ENCODE measurements around the gene ZCCHC17. TPM values are rescaled to one million over a fixed set of nuclear protein-coding genes. Genes with fewer than 3 reads are reported as not detected.

ZCCHC17 gene
- total and polyA plus RNA-seq, 11 donors = 10.1 to 29.5 (median 12.1) TPM

DNA sequence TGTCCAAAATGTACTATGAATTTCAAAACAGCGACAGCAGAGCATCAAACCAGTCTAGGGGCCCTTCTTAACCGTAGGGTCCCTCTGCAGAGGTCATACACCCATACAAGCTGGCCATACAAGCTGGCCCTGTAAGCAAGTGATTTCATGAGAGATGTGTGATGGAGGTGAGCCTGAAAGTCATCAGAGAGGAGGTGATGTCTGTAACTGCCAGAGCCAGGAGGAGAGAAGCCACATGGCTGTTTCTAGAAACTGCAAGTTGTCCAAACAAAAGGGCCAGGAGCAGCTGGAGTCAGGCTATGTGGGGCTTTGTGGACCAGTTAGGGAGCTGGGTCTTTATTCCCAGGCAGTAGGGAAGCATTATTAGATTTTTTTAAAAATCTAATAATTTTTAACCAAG is 101.4 kb downstream of the ZCCHC17 start:
- DNase-seq = no peak
- H3K27ac ChIP-seq = no peak overlapping the region
- H3K4me3 ChIP-seq = no peak overlapping the region
- intact Hi-C loops (cut with DNase I) = loop anchor here in 6 of 10 donors (5.0 to 10.0 kb wide), 3 partner anchors 147 to 387 kb away; no protein-coding TSS in a partner anchor
- H3K4me1 ChIP-seq = peaks cover 0 to 12% (median 5%) of the 10 kb centered on the region in 12 donors
- H3K27me3 ChIP-seq = peaks cover 0 to 3% (median 0%) of the 10 kb centered on the region in 9 donors
- TF ChIP-seq POLR2A (IDR thresholded peaks at IDR 0.05) = no peak
- TF ChIP-seq, protein P1, sequence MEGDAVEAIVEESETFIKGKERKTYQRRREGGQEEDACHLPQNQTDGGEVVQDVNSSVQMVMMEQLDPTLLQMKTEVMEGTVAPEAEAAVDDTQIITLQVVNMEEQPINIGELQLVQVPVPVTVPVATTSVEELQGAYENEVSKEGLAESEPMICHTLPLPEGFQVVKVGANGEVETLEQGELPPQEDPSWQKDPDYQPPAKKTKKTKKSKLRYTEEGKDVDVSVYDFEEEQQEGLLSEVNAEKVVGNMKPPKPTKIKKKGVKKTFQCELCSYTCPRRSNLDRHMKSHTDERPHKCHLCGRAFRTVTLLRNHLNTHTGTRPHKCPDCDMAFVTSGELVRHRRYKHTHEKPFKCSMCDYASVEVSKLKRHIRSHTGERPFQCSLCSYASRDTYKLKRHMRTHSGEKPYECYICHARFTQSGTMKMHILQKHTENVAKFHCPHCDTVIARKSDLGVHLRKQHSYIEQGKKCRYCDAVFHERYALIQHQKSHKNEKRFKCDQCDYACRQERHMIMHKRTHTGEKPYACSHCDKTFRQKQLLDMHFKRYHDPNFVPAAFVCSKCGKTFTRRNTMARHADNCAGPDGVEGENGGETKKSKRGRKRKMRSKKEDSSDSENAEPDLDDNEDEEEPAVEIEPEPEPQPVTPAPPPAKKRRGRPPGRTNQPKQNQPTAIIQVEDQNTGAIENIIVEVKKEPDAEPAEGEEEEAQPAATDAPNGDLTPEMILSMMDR (IDR thresholded peaks at IDR 0.05) = no peak
- no peaks in the 10 kb centered on the region for H3K9me3 ChIP-seq
- no peaks in the 10 kb centered on the region for H3K36me3 ChIP-seq
- no peak for ATAC-seq
- 90 to 94% (median 92%) methylated on average over 2 of the region's 2 CpGs for WGBS, 4 donors

DNA sequence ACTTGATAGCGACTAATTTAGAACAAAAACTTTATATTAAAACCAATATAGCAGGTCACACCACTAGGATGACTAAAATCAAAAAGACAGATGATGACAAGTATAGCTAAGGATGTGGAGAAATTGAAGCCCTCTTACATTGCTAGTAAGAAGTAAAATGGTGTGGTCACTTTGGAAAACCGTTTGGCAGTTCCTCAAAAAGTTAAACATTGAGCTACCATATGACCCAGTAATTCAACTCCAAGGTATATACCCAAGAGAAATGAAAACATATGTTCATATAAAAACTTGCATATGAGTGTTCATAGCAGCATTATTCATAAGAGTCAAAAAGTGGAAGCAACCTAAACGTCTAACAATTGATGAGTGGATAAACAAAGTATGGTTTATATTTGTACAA is 103.1 kb downstream of the ZCCHC17 start:
- Histone ChIP-seq H3K9me3 (no peaks in the 10 kb centered on the region), H3K27me3 (peaks cover 0 to under 1% (median 0%) of the 10 kb centered on the region in 9 donors), H3K4me1 (peaks cover 0 to 1% (median under 1%) of the 10 kb centered on the region in 12 donors), H3K4me3 (no peak overlapping the region), H3K36me3 (no peaks in the 10 kb centered on the region), H3K27ac (no peak overlapping the region)
- no peak for TF ChIP-seq POLR2A (IDR thresholded peaks at IDR 0.05)
- TF ChIP-seq, protein P1 (IDR thresholded peaks at IDR 0.05) = no peak
- intact Hi-C loops (cut with DNase I) = loop anchor here in 6 of 10 donors (5.0 to 10.0 kb wide), 3 partner anchors 145 to 385 kb away; no protein-coding TSS in a partner anchor
- WGBS, 4 donors = 66 to 72% (median 69%) methylated on average over 3 of the region's 3 CpGs
- DNase-seq = no peak
- no peak for ATAC-seq

DNA sequence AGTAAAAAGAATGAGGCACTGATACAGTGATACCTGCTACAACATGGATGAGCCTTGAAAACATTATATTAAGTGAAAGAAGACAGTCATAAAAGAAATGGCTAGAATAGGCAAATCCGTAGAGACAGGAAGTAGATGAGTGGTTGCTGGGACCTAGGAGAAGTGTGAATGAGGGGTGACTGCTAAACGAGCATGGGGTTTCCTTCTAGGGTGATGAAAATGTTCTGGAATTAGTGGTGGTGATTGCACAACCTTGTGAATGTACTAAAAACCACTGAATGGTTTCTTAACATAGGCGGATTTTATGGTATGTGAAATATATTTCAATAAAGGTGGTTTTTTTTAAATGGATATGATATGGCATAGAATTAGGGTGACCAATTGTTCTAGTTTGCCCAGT is 103.6 kb downstream of the ZCCHC17 start:
- Histone ChIP-seq H3K36me3 (no peaks in the 10 kb centered on the region), H3K27me3 (no peaks in the 10 kb centered on the region), H3K9me3 (no peaks in the 10 kb centered on the region), H3K4me3 (no peak overlapping the region), H3K4me1 (no peaks in the 10 kb centered on the region), H3K27ac (no peak overlapping the region)
- TF ChIP-seq POLR2A (IDR thresholded peaks at IDR 0.05) = no peak
- TF ChIP-seq, protein P1 (IDR thresholded peaks at IDR 0.05) = no peak
- 55 to 56% (median 55%) methylated on average over 3 of the region's 3 CpGs for WGBS, 4 donors
- no peak for DNase-seq
- ATAC-seq = no peak
- intact Hi-C loops (cut with DNase I) = no loop called here

GRCh38 chr1:31401241-31401640 is 104.4 kb downstream of the ZCCHC17 start:
- Histone ChIP-seq H3K4me3 (no peak overlapping the region), H3K4me1 (no peaks in the 10 kb centered on the region), H3K9me3 (no peaks in the 10 kb centered on the region), H3K36me3 (no peaks in the 10 kb centered on the region), H3K27ac (no peak overlapping the region), H3K27me3 (no peaks in the 10 kb centered on the region)
- ATAC-seq (no peak), DNase-seq (no peak)
- TF ChIP-seq, protein P1 (IDR thresholded peaks at IDR 0.05) = no peak
- TF ChIP-seq POLR2A (IDR thresholded peaks at IDR 0.05) = no peak
- intact Hi-C loops (cut with DNase I) = no loop called here
- WGBS, 4 donors = 51 to 62% (median 55%) methylated on average over 2 of the region's 2 CpGs
